ENCODE measurements around the gene AGFG2.

DNA sequence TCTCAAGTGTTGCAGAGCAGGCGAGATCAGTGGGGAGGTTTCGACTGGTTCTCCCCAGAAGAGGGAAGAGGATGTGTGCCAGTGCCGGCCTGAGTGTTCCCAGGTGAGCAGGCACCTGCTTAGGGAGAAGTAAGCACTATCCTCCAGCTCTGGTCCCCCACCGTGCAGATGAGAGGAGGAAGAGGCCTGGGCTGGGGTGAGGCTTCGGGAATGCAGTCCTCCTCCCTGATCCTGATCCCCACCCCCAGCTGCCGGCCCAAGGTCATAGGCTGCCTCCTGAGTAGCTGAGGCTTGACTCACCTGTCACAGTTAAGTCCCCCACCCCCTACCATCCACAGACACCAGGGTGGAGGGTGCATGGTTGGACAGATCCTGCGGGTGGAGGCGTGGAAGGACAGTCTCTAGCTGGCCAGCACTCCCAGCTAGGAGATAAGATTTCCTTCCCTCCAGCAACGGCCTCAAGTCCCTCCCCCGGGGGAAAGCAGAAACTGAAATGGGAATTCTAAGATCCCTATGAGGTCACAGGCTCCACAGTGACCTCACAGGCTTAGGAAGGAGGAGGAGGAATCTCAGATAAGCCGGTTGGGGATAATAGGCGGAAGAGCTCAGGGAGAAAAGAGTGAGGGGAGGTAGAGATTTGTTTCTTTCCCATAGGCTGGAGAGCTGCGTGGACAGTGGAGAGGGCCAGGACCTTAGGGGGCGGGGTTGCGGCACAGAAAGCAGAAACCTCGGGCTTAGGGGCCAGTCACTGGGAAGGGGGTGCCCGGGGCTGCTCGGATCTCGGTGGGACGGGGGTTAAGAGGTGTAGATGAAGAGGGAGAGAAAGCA lies 45.9 kb downstream of the AGFG2 start:
- TF ChIP-seq EP300 (IDR thresholded peaks at IDR 0.05) (no peak), CTCF (IDR thresholded peaks at IDR 0.05) (no peak), POLR2AphosphoS5 (IDR thresholded peaks at IDR 0.05) (no peak)

Measured in stomach (tissue), 4 donors.